GM21423 (cell line): Measurements from ENCODE around the gene UGT1A6.

Experiments used
- ATAC-seq: cut with Tn5 transposase; IDR thresholded peaks from one replicate; pipeline ENCODE4 v1.9.1; 2021; ENCODE audit warnings: mild to moderate bottlenecking, moderate library complexity; ENCODE audit not compliant: unreplicated experiment

Gene UGT1A6

GRCh38 chr2:233764264-233764663, 71.6 kb downstream of the UGT1A6 start:
- no peak for ATAC-seq

- ATAC-seq, result no peak
Observed at GRCh38 chr2:233764761-233765160, 72.1 kb downstream of the UGT1A6 start.

- no peak for ATAC-seq
Observed at GRCh38 chr2:233766416-233766815, 73.7 kb downstream of the UGT1A6 start.

DNA sequence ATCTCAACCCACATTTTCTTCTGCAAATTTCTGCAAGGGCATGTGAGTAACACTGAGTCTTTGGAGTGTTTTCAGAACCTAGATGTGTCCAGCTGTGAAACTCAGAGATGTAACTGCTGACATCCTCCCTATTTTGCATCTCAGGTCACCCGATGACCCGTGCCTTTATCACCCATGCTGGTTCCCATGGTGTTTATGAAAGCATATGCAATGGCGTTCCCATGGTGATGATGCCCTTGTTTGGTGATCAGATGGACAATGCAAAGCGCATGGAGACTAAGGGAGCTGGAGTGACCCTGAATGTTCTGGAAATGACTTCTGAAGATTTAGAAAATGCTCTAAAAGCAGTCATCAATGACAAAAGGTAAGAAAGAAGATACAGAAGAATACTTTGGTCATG, 75.4 kb downstream of the UGT1A6 start:
- ATAC-seq, result no peak

DNA sequence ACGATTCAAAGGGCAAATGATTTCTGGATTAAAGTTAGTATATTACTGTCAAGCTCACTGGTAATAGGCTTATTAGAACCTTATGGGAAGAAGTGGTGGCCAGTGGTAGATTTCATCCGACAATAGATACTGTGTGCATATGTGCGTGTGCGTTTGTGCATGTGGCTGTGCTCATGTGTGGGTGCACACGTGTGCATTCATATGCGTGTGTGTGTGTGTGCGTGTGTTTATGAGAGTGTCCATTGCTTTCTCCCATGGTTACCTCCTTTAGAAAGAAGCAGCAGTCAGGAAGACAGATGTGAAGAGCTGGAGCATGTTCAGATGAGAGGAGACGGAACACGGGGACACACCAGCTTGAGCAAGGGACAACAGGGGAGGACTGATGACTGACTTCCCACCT, 76.6 kb downstream of the UGT1A6 start:
- ATAC-seq, result no peak

- ATAC-seq, result no peak
Observed at GRCh38 chr2:233772153-233772552, 79.5 kb downstream of the UGT1A6 start.

GRCh38 chr2:233772583-233772982, 79.9 kb downstream of the UGT1A6 start:
- no peak for ATAC-seq

- ATAC-seq, result no peak
Observed at GRCh38 chr2:233773854-233774253, 81.2 kb downstream of the UGT1A6 start.

DNA sequence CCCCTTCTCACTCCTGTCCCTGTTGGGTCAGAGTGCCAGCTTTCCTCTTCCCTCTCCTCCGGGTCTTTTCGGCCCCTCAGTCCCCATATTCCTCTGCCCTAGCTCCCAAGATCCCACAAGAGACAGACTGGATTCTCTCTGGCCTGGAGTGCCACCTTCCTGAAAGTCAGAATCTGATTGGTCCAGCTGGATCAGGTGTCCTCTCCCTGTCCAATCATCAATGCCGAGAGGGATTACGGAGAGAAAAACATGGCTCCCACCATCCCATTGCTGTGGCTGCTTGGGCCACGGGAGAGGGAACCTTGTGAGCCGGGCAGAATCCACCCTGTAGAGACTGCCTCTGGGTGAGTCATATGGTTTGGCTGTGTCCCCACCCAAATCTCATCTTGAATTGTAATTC, 82.7 kb downstream of the UGT1A6 start:
- ATAC-seq, result no peak

- ATAC-seq, result no peak
Observed at GRCh38 chr2:233778030-233778429, 85.3 kb downstream of the UGT1A6 start, which contains the start of gene MROH2A. MROH2A (plus strand) TSS chr2:233778330; CDS start chr2:233779359, 1,029 bp downstream.

- no peak for ATAC-seq
Observed at GRCh38 chr2:233779722-233780121, 87.0 kb downstream of the UGT1A6 start.

DNA sequence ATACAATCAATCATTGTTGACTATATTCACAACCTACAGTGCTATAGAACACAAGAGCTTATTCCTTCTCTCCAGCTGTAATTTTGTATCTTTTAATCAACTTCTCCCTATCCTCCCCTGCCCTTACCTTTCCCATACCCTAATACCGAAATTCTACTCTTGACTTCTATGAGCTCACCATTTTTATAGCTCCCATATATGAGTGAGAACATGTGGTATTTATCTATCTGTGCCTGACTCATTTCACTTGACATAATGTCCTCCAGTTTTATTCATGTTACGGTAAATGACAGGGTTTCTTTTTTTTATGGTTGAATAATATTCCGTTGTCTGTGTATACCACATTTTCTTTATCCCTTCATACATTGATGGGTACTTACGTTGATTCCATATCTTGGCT, 88.1 kb downstream of the UGT1A6 start:
- ATAC-seq, result no peak

DNA sequence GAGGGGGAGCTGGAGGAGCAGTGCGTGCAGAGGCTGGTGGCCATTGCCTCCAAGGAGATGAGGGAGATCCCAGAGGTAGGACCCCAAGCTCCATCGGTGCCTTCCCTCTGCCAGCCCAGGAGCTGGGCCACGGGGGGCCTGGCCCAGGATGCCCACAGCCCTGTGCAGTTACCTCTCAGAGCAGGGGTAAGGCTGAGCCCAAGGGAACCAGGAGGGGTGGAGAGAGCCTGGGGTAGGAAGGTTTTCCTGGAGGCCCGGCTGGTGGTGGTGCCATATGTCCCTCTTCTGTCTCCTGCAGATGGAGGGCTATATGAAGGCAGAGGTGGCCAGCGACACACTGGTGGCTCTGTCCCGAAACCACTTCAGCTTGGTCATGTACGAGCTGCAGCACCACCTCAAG, 96.9 kb downstream of the UGT1A6 start:
- ATAC-seq, result no peak

- ATAC-seq, result no peak
Observed at GRCh38 chr2:233791151-233791882, 98.6 kb downstream of the UGT1A6 start.

DNA sequence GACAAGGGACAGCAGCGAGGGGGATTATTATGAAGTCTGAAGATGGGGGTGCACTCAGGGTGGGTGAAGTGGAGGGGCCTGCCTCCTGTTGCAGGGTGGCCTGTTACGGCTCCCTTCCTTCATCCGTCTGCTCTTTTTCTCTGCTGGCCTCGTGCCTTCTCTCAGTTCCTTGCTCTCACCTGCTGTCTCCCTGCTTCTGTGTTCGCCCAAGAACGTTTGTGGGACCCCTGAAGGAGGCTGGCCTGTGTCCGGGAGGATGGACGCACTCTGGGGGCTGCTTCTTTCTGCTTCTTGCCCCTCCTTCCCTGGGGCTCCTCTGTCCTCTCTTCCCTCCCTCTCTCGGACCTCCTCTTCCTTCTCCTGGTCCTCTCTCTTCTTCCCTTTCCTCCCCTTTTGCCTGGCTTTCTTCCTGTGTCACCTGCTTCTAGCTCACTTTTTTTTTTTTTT, 99.2 kb downstream of the UGT1A6 start:
- no peak for ATAC-seq

- ATAC-seq, result no peak
Observed at GRCh38 chr2:233792720-233793119, 100.0 kb downstream of the UGT1A6 start.

DNA sequence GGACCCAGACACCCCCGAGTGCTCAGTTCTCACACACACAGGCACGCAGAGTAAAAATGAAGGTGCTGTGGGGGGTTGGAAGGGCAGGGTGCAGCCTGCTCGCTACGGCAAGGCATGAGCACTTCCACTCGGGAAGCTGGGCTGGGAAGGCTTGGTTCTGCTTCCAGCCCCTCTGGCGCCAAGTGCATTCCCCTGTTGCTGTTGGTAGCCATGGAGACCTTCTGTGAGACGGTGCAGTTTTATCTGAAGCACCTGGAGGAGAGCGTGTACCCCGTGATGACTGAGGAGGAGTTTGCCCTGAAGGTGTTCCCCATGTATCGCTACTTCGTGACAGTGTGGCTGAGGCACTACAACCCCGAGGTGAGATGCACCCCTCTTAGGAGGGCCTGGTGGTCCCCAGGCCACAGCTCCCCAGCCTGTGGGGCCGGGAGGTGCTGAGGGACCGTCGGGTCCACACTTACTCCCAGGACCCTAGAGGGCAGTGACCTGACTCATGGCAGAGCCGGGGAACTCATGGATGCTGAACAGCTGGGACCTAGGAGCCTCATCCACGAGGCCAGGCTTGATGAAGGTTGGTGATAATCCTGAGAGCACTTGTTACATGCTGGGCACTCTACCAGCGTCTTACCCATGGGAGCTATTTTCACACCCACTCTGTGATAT, 100.9 kb downstream of the UGT1A6 start:
- no peak for ATAC-seq

DNA sequence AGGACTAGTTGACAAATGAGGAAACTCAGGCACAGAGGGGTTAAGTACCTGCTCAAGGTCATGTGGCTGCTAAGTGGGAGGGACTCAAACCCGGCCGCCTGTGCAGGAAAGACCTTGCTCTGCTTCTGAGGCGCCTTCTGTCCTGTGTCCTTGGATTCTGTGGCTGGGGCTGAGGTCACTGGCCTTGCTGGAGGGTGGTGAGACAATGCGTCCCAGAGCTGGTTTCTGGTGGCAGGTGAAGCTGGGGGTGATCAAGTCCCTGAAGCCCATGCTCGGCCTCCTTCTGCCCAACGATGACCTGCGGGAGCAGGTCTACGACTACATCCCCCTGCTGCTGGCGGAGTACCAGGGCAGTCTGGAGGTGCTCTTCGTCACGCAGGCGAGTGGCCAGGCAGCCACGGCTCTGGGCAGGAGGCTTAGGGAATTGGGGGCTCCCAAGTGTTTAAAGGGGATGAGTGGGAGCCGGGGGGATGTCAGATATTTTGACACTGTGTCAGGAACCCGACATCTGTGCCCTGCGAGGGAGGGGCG, 101.5 kb downstream of the UGT1A6 start:
- no peak for ATAC-seq

GRCh38 chr2:233795735-233796171, 103.1 kb downstream of the UGT1A6 start:
- ATAC-seq, result no peak

- no peak for ATAC-seq
Observed at GRCh38 chr2:233796254-233796653, 103.6 kb downstream of the UGT1A6 start.

- ATAC-seq, result no peak
Observed at GRCh38 chr2:233798335-233799086, 105.8 kb downstream of the UGT1A6 start.
